ENCODE measurements around the gene DIS3L2.

DNA sequence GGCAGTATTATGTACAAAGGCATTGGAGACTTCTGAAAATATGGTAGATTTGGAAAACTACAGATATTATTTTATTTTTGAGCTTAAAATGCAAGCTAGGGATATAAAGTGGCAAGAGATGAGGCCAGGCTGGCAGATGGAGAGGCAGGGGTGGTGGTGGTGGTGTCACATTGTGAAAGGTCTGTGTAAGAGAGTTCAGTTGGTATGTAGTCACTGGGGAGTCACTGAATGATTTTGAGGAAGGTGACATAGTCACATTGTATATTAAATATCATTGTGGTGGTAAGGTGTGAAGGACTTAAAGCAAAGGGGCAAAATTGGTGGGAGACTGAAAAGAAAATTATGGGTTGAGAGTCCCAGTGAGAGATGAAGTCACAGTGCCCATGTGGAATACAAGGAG lies 82.5 kb downstream of the DIS3L2 start:
- no peak for TF ChIP-seq EZH2 (IDR thresholded peaks at IDR 0.05; ENCODE audit: insufficient read depth, low read length)
- TF ChIP-seq, protein P1, sequence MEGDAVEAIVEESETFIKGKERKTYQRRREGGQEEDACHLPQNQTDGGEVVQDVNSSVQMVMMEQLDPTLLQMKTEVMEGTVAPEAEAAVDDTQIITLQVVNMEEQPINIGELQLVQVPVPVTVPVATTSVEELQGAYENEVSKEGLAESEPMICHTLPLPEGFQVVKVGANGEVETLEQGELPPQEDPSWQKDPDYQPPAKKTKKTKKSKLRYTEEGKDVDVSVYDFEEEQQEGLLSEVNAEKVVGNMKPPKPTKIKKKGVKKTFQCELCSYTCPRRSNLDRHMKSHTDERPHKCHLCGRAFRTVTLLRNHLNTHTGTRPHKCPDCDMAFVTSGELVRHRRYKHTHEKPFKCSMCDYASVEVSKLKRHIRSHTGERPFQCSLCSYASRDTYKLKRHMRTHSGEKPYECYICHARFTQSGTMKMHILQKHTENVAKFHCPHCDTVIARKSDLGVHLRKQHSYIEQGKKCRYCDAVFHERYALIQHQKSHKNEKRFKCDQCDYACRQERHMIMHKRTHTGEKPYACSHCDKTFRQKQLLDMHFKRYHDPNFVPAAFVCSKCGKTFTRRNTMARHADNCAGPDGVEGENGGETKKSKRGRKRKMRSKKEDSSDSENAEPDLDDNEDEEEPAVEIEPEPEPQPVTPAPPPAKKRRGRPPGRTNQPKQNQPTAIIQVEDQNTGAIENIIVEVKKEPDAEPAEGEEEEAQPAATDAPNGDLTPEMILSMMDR (IDR thresholded peaks at IDR 0.05; ENCODE audit: insufficient read depth, low read depth, low read length) = no peak
